Lower leg skin (tissue), 3 donors: Measurements from ENCODE around the gene QRSL1.

ENCODE experiments used
- POLR2A ChIP-seq, 2 donors: fragments of 450-650 bp; IDR thresholded peaks; one replicate each; pipeline ENCODE4 v1.6.1; 2016 to 2017; ENCODE audit warnings: antibody characterized with exemption in 2 of 2, mild to moderate bottlenecking in 1 of 2, moderate library complexity in 1 of 2
- TF ChIP-seq, protein P1 (sequence below), 3 donors: fragments of 450-650 bp; IDR thresholded peaks; one replicate each; pipeline ENCODE4 v1.5.1; 2016; ENCODE audit warnings: antibody characterized with exemption in 3 of 3, mild to moderate bottlenecking in 3 of 3, moderate library complexity in 2 of 3

GRCh38 chr6:106620931-106621672, 8.3 kb upstream of the QRSL1 start:
- TF ChIP-seq, protein P1, sequence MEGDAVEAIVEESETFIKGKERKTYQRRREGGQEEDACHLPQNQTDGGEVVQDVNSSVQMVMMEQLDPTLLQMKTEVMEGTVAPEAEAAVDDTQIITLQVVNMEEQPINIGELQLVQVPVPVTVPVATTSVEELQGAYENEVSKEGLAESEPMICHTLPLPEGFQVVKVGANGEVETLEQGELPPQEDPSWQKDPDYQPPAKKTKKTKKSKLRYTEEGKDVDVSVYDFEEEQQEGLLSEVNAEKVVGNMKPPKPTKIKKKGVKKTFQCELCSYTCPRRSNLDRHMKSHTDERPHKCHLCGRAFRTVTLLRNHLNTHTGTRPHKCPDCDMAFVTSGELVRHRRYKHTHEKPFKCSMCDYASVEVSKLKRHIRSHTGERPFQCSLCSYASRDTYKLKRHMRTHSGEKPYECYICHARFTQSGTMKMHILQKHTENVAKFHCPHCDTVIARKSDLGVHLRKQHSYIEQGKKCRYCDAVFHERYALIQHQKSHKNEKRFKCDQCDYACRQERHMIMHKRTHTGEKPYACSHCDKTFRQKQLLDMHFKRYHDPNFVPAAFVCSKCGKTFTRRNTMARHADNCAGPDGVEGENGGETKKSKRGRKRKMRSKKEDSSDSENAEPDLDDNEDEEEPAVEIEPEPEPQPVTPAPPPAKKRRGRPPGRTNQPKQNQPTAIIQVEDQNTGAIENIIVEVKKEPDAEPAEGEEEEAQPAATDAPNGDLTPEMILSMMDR (IDR thresholded peaks at IDR 0.05), result no peak
- no peak for TF ChIP-seq POLR2A (IDR thresholded peaks at IDR 0.05)
